Progenitor cell of endocrine pancreas (in vitro differentiated cells): ENCODE data around the gene ZNF296. TPM values are rescaled to one million over a fixed set of nuclear protein-coding genes. Genes with fewer than 3 reads are reported as not detected.
A peak's percentile ranks its signal among the peaks of the same experiment; 100 is the strongest.
"Not testable (repeated sequence)": the region's sequence is repeated elsewhere in the genome, so short reads cannot be mapped to it uniquely, and the experiment has no call there.

Source experiments
- DNase-seq: peaks from one replicate; pipeline ENCODE4 v3.0.0; 2021; ENCODE audit warnings: low spot score; ENCODE audit not compliant: unreplicated experiment
- H3K27ac Mint-ChIP-seq: 2 replicates; pipeline ENCODE4 v1.8.0; 2021; ENCODE audit warnings: mild to moderate bottlenecking, moderate library complexity, mixed read lengths
- H3K27me3 Mint-ChIP-seq: 2 replicates; pipeline ENCODE4 v1.8.0; 2021; ENCODE audit warnings: mixed read lengths
- H3K36me3 Mint-ChIP-seq: 2 replicates; pipeline ENCODE4 v1.8.0; 2022; ENCODE audit warnings: mixed read lengths; ENCODE audit not compliant: insufficient read depth
- H3K4me1 Mint-ChIP-seq: 2 replicates; pipeline ENCODE4 v1.8.0; 2021; ENCODE audit warnings: low read depth, mixed read lengths
- H3K4me3 Mint-ChIP-seq: 2 replicates; pipeline ENCODE4 v1.8.0; 2021; ENCODE audit warnings: low read depth, mild to moderate bottlenecking, moderate library complexity, mixed read lengths
- H3K9me3 Mint-ChIP-seq: 2 replicates; pipeline ENCODE4 v1.8.0; 2021; ENCODE audit warnings: low read depth, mixed read lengths
- CTCF ChIP-seq: fragments of 200-600 bp; sonication (generic); IDR thresholded peaks from one replicate; pipeline ENCODE4 v1.5.0; 2021; ENCODE audit warnings: antibody characterized with exemption, mild to moderate bottlenecking; ENCODE audit not compliant: unreplicated experiment
- total RNA-seq: library from RNA; stranded (reverse); gene quantifications from 2 replicates; pipeline ENCODE4 v1.2.1, GENCODE V29; 2021

ZNF296 gene
- total RNA-seq, 1 donor from 2014 or later = 1.3 TPM

GRCh38 chr19:45121827-45122345, 45.6 kb upstream of the ZNF296 start:
- Mint-ChIP-seq H3K9me3 (no peaks in the 10 kb centered on the region), H3K4me3 (no peak overlapping the region), H3K27ac (peak overlapping the region; percentile 74), H3K27me3 (no peaks in the 10 kb centered on the region), H3K4me1 (peaks cover 10% of the 10 kb centered on the region), H3K36me3 (no peaks in the 10 kb centered on the region)
- TF ChIP-seq CTCF = no peak
- no peak for DNase-seq

GRCh38 chr19:45119582-45119981, 43.3 kb upstream of the ZNF296 start:
- H3K4me1 Mint-ChIP-seq = peaks cover 9% of the 10 kb centered on the region
- H3K27me3 Mint-ChIP-seq = no peaks in the 10 kb centered on the region
- peak overlapping the region; percentile 59 for H3K27ac Mint-ChIP-seq
- no peaks in the 10 kb centered on the region for H3K9me3 Mint-ChIP-seq
- DNase-seq = no peak
- TF ChIP-seq CTCF = no peak
- no peak overlapping the region for H3K4me3 Mint-ChIP-seq
- H3K36me3 Mint-ChIP-seq = no peaks in the 10 kb centered on the region

GRCh38 chr19:45118591-45119355, 42.5 kb upstream of the ZNF296 start:
- Mint-ChIP-seq H3K4me1 (peaks cover 14% of the 10 kb centered on the region), H3K27ac (peak overlapping the region; percentile 77)
- not testable (repeated sequence) for DNase-seq, H3K36me3 Mint-ChIP-seq, H3K4me3 Mint-ChIP-seq, H3K27me3 Mint-ChIP-seq, H3K9me3 Mint-ChIP-seq

GRCh38 chr19:45118106-45118505, 41.8 kb upstream of the ZNF296 start:
- no peak for DNase-seq
- H3K36me3 Mint-ChIP-seq = no peaks in the 10 kb centered on the region
- no peak overlapping the region for H3K27ac Mint-ChIP-seq
- no peak overlapping the region for H3K4me3 Mint-ChIP-seq
- no peaks in the 10 kb centered on the region for H3K27me3 Mint-ChIP-seq
- no peaks in the 10 kb centered on the region for H3K9me3 Mint-ChIP-seq
- no peak for TF ChIP-seq CTCF
- H3K4me1 Mint-ChIP-seq = peaks cover 19% of the 10 kb centered on the region

- no peaks in the 10 kb centered on the region for H3K36me3 Mint-ChIP-seq
- no peaks in the 10 kb centered on the region for H3K27me3 Mint-ChIP-seq
Observed at GRCh38 chr19:45117671-45118070, 41.4 kb upstream of the ZNF296 start.

More at GRCh38 chr19:45117671-45118070, 41.4 kb upstream of the ZNF296 start:
- TF ChIP-seq CTCF = no peak
- Mint-ChIP-seq H3K4me1 (peaks cover 23% of the 10 kb centered on the region), H3K9me3 (no peaks in the 10 kb centered on the region), H3K27ac (no peak overlapping the region), H3K4me3 (no peak overlapping the region)
- DNase-seq = no peak
